GM12801 (cell line): ENCODE results near the gene C8A.

Source experiments
- TF ChIP-seq, protein P1 (sequence below): IDR thresholded peaks from one replicate; pipeline ENCODE4 v1.5.1; 2011; ENCODE audit warnings: control low read depth; ENCODE audit not compliant: insufficient read length; ENCODE audit errors: extremely low read depth

The C8A gene

GRCh38 chr1:56903778-56904177 is 49.2 kb downstream of the C8A start:
- TF ChIP-seq, protein P1, sequence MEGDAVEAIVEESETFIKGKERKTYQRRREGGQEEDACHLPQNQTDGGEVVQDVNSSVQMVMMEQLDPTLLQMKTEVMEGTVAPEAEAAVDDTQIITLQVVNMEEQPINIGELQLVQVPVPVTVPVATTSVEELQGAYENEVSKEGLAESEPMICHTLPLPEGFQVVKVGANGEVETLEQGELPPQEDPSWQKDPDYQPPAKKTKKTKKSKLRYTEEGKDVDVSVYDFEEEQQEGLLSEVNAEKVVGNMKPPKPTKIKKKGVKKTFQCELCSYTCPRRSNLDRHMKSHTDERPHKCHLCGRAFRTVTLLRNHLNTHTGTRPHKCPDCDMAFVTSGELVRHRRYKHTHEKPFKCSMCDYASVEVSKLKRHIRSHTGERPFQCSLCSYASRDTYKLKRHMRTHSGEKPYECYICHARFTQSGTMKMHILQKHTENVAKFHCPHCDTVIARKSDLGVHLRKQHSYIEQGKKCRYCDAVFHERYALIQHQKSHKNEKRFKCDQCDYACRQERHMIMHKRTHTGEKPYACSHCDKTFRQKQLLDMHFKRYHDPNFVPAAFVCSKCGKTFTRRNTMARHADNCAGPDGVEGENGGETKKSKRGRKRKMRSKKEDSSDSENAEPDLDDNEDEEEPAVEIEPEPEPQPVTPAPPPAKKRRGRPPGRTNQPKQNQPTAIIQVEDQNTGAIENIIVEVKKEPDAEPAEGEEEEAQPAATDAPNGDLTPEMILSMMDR: no peak

DNA sequence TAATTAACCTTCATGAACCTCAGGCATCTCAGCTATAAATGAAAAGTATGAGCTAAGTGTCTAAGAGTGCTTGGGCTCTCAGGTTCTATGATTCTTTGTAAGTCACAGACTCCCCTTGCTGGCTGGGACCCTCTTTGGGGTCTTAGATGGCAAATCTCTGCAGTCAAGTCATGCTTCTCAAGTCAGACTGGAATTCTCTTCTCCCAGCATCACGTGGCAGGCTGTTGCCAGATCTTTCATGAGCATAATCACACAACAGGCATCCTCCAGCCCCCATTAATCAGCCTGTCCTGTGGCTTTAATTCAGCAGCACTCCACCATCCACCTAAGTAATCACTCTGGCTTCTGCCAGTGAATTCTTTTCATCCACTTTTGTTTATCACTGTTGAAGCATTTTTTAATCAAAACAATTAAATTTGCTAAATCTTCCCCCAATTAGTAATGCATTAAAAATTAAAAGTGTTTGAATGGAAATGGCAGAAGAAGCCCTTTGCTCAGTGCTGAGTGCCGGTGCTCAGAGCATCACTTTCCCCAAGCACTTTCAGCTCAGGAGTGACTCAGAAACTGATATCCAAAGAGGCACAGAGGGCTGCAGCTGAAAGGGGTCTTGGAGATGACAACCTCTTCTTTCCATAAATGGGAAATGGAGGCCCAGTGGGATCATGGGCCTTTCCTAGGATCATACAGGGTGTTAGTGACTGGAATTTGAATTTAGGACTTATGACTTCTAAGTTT is 50.2 kb downstream of the C8A start:
- TF ChIP-seq, protein P1: no peak

DNA sequence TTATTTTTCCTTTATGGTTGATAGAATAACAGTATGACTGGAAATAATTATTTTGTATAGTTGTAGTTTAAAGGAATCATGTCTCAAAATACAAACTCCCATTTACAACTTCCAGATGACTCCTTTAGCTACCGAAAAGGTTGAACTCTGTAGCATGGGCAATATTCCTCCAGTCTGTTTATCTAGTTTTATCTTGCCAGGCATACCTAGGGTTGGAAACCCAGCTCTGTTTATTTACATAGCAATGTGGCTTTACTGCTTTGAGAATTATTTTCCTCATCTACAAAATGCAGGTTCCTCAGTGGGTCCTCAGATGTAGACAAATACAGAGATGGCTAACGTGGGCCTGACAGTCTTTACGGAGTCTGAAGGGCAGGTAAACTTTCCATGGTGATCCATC is 51.1 kb downstream of the C8A start:
- TF ChIP-seq, protein P1: no peak

DNA sequence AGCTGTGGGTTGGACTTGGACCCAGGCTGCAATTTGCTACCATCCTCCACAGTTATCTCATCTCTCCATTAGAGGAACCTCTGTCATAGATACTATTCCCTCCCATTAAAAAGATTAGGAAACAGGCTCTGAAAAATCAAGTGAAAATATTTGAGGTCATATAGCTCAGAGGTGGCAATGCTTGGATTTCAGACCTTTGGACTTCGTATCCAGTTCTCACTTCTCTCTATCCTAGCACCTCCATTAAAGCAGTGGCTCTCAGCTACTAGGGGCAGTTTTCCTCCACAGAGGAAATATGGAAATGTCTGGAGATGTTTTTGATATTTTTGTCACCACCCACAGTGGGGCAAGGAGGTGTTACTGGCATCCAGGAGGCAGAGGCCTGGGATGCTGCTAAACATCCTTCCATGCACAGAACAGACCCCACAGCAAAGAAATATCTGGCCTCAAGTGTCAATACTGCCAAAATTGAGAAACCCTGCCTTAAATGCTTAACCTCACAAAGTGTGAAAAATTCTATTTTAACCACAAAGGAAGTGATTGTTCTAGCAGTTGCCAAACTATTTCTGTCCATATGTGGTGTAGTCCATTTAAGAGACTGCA is 54.1 kb downstream of the C8A start:
- TF ChIP-seq, protein P1: no peak

DNA sequence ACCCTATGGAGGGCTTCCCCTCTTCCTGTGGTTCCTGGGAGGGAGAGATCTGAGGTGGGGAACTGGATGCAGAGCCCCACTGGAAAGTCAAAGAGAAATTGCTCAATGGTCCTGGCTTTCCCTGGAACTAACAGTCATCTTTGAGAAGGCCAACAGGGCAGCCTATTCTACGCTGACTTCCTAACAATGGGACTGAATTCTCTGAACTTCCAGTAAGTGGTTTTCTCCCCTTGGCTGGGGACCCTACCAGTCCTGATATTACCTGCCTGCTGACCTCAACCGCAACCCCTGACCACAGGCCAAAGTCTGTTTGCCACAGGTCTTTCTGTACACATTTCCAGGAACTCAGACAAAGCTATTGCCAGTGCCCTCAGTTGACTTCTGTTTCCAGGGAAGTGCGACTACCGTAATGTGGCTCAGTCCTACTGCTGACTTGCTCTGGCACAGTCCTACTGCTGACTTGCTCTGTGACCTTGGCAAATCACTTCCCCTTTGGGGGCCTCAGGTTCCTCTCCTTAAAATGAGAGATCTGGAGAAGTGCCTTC is 55.9 kb downstream of the C8A start:
- TF ChIP-seq, protein P1: no peak

DNA sequence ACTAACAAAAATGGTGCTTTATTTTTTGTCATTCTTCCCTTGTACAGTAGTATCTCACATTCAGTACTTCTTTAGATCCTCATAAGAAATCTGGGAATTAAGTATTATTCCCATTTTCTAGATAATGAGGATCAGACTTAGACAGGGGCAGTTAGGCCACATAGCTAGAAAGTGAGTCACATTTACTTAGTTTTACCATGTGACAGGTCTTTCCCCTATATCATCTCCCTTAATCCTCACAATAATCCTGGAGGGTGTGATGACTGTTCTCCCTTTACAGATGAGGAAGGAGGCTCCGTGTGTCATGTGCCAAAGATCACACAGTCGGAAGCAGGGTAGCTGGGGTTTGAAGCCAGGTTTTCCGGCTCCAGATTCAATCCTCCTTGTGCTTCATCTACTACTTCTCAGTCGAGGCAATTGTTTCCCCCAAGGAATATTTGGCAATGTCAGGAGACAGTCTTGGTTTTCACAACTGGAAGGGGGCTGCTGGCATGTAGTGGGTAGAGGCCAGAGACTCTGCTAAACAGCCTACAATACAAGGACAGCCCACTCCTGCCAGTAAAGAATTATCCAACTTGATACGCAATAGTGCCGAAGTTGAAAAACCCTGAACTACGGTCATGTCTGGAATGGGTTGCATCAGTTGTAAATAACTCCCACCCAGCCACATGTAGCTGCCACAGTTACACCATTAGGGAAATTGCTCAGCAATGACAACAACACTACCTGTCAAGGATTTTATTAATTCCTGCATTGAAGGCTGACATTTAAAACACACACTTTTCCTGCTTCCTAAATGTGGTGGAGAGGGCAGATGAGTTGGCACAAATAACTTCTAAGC is 56.7 kb downstream of the C8A start:
- TF ChIP-seq, protein P1: no peak

DNA sequence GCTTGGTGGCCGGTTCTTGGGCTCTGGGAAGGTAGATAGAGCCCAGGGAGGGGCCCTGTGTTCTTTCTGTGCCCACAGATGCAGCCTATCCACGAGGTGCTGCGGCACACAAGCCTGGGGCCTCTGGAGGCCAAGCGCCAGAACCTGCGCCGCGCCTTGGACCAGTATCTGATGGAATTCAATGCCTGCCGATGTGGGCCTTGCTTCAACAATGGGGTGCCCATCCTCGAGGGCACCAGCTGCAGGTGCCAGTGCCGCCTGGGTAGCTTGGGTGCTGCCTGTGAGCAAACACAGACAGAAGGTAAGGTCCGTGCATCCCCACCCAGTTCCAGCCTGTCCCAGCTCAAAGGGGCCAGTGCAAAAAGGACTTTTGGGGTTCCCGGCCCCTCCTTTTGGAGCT is 57.7 kb downstream of the C8A start:
- TF ChIP-seq, protein P1: no peak
